ENCODE data around the gene CYSRT1. TPM values are rescaled to one million over a fixed set of nuclear protein-coding genes. Genes with fewer than 3 reads are reported as not detected.

Gene CYSRT1
- polyA plus RNA-seq, 1 experiment = 0.74 TPM

GRCh38 chr9:137213160-137214060, 11.6 kb upstream of the CYSRT1 start:
- H3K36me3 ChIP-seq (ENCODE audit: control insufficient read depth, insufficient read depth, low read length) = peaks cover 2% of the 10 kb centered on the region
- TF ChIP-seq CTCF (IDR thresholded peaks at IDR 0.05; ENCODE audit: insufficient read depth, low read depth, low read length) = 0 out of 2 replicates have a peak, but pooled peaks have one; percentile 4
- CTCF ChIA-PET = interaction anchor here (0.6 kb wide), 1 partner anchor 10 kb away, joined by 3 read pairs; no protein-coding TSS in a partner anchor

GRCh38 chr9:137214620-137215019, 10.4 kb upstream of the CYSRT1 start:
- Histone ChIP-seq H3K4me3 (ENCODE audit: low read depth, low read length) (no peak overlapping the region), H3K36me3 (ENCODE audit: control insufficient read depth, insufficient read depth, low read length) (peaks cover 2% of the 10 kb centered on the region), H3K27me3 (ENCODE audit: control insufficient read depth, insufficient read depth, low read length) (no peaks in the 10 kb centered on the region)
- ChIA-PET CTCF (interaction anchor here (0.6 to 1.0 kb wide), 2 partner anchors 12 to 20 kb away, joined by 3 read pairs; partner anchors contain the start of gene RNF224), POLR2A (no interaction called here)
- TF ChIP-seq CTCF (IDR thresholded peaks at IDR 0.05; ENCODE audit: insufficient read depth, low read depth, low read length) = no peak
- no peak for DNase-seq (ENCODE audit: low read depth)

More at GRCh38 chr9:137213160-137214060, 11.6 kb upstream of the CYSRT1 start:
- POLR2A ChIA-PET = no interaction called here
- Histone ChIP-seq H3K4me3 (ENCODE audit: low read depth, low read length) (no peak overlapping the region), H3K27me3 (ENCODE audit: control insufficient read depth, insufficient read depth, low read length) (no peaks in the 10 kb centered on the region)
- no peak for DNase-seq (ENCODE audit: low read depth)

GRCh38 chr9:137215196-137215986, 9.6 kb upstream of the CYSRT1 start:
- CTCF ChIA-PET = interaction anchor here (0.6 to 1.0 kb wide), 2 partner anchors 12 to 19 kb away, joined by 3 read pairs; partner anchors contain the start of gene RNF224
- Histone ChIP-seq H3K4me3 (ENCODE audit: low read depth, low read length) (no peak overlapping the region), H3K27me3 (ENCODE audit: control insufficient read depth, insufficient read depth, low read length) (no peaks in the 10 kb centered on the region), H3K36me3 (ENCODE audit: control insufficient read depth, insufficient read depth, low read length) (peaks cover under 1% of the 10 kb centered on the region)
- DNase-seq (ENCODE audit: low read depth) = no peak
- TF ChIP-seq CTCF (IDR thresholded peaks at IDR 0.05; ENCODE audit: insufficient read depth, low read depth, low read length) = no peak
- POLR2A ChIA-PET = no interaction called here

- POLR2A ChIA-PET = no interaction called here
- TF ChIP-seq CTCF (IDR thresholded peaks at IDR 0.05; ENCODE audit: insufficient read depth, low read depth, low read length) = no peak
- CTCF ChIA-PET = interaction anchor here (0.9 to 1.2 kb wide), 4 partner anchors 12 to 20 kb away, joined by 3 read pairs; partner anchors contain the start of gene SLC34A3
- H3K27me3 ChIP-seq (ENCODE audit: control insufficient read depth, insufficient read depth, low read length) = no peaks in the 10 kb centered on the region
- H3K36me3 ChIP-seq (ENCODE audit: control insufficient read depth, insufficient read depth, low read length) = no peaks in the 10 kb centered on the region; the same call in none of the 2 replicates
- DNase-seq (ENCODE audit: low read depth) = no peak
- no peak overlapping the region for H3K4me3 ChIP-seq (ENCODE audit: low read depth, low read length)
Observed at GRCh38 chr9:137216188-137216965, 8.6 kb upstream of the CYSRT1 start.

Measured in BJ (cell line).